ENCODE results near the gene BPIFB6. TPM values are rescaled to one million over a fixed set of nuclear protein-coding genes. Genes with fewer than 3 reads are reported as not detected.

BPIFB6 gene
- total and polyA plus RNA-seq, 10 of the 15 experiments (the other 5 are each of a cell fraction or from before 2014, with no cell fraction given): not detected

DNA sequence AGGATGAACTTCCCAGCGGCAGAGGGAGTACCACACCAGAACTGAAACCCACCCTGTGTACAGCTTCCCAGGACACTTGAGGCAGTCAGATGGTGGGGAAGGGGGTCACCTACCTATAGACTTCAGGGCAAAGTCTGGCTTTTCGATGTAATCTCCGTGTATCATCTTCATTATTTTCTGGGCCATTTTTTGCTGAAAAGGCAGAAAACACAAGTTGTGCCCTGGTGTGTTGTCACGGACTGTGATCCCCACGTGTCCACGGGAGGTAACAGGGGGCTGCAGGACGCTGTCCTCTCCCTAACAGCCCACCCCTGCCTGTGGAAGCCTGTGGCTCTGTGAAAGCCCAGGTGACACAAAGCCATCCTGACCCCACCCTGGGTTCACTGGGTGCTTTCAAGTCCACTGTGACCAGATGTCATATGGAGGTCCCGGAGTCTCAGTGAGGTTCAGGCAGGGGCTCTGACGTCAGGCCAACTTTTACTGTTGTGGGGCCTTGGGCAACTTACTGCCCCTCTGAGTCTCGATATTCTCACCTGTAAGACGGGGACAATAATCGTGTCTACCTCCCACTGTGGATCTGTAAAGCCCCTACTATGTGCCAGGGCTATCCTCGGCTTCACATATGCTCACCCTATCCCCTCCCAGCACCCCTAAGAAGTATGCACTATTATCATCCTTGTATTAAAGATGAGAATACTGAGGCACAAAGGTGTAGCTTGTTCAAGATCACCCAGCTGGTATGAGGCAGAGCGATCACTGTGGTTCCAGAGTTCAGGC lies 41.8 kb upstream of the BPIFB6 start:
- Histone ChIP-seq H3K4me1 (ENCODE audit: control insufficient read depth, insufficient read depth, low read length) (no peaks in the 10 kb centered on the region), H3K79me2 (ENCODE audit: control insufficient read depth, insufficient read depth, low read length) (no peaks in the 10 kb centered on the region), H3K4me3 (no peak overlapping the region), H2AFZ (ENCODE audit: control insufficient read depth, low read depth, low read length) (no peak overlapping the region), H3K27me3 (replicated peaks in 1 of 2; ENCODE audit: control insufficient read depth in 2 of 2, insufficient read depth in 2 of 2, low read length in 1 of 2) (no peaks in the 10 kb centered on the region; a peak in 2 of 4 replicates), H3K9me3 (replicated peaks; ENCODE audit: control insufficient read depth, insufficient read depth, low read length) (no peaks in the 10 kb centered on the region), H3K36me3 (ENCODE audit: control insufficient read depth in 2 of 2, insufficient read depth in 2 of 2, low read length in 1 of 2) (no peaks in the 10 kb centered on the region), H3K9ac (ENCODE audit: control insufficient read depth, insufficient read depth, low read length) (no peak overlapping the region), H3K4me2 (ENCODE audit: control insufficient read depth, insufficient read depth) (no peak overlapping the region), H3K27ac (ENCODE audit: control insufficient read depth, insufficient read depth) (no peak overlapping the region), H4K20me1 (ENCODE audit: control insufficient read depth, insufficient read depth) (no peaks in the 10 kb centered on the region)
- 64% methylated on average over 14 of the region's 14 CpGs for WGBS (ENCODE audit: insufficient coverage, insufficient replicate concordance, low lambda C conversion rate, missing lambda C conversion rate)
- ChIA-PET SMC1A (ENCODE audit: uncharacterized antibody, unreplicated experiment) (no interaction called here), POLR2A (no interaction called here), CTCF (interaction anchor here (0.6 kb wide), 1 partner anchor 137 kb away, joined by 4 read pairs; no protein-coding TSS in a partner anchor), RAD21 (ENCODE audit: unreplicated experiment) (no interaction called here)
- FAIRE-seq: no peak
- ATAC-seq: no peak
- in situ Hi-C loops (cut with MboI) (no loop called here), intact Hi-C loops (cut with micrococcal nuclease; ENCODE audit: unreplicated experiment) (no loop called here)
- DNase-seq (ENCODE audit: low read depth, low spot score): no peak
- TF ChIP-seq, protein P1, sequence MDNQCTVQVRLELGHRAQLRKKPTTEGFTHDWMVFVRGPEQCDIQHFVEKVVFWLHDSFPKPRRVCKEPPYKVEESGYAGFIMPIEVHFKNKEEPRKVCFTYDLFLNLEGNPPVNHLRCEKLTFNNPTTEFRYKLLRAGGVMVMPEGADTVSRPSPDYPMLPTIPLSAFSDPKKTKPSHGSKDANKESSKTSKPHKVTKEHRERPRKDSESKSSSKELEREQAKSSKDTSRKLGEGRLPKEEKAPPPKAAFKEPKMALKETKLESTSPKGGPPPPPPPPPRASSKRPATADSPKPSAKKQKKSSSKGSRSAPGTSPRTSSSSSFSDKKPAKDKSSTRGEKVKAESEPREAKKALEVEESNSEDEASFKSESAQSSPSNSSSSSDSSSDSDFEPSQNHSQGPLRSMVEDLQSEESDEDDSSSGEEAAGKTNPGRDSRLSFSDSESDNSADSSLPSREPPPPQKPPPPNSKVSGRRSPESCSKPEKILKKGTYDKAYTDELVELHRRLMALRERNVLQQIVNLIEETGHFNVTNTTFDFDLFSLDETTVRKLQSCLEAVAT (IDR thresholded peaks at IDR 0.05): no peak
- TF ChIP-seq, protein P2, sequence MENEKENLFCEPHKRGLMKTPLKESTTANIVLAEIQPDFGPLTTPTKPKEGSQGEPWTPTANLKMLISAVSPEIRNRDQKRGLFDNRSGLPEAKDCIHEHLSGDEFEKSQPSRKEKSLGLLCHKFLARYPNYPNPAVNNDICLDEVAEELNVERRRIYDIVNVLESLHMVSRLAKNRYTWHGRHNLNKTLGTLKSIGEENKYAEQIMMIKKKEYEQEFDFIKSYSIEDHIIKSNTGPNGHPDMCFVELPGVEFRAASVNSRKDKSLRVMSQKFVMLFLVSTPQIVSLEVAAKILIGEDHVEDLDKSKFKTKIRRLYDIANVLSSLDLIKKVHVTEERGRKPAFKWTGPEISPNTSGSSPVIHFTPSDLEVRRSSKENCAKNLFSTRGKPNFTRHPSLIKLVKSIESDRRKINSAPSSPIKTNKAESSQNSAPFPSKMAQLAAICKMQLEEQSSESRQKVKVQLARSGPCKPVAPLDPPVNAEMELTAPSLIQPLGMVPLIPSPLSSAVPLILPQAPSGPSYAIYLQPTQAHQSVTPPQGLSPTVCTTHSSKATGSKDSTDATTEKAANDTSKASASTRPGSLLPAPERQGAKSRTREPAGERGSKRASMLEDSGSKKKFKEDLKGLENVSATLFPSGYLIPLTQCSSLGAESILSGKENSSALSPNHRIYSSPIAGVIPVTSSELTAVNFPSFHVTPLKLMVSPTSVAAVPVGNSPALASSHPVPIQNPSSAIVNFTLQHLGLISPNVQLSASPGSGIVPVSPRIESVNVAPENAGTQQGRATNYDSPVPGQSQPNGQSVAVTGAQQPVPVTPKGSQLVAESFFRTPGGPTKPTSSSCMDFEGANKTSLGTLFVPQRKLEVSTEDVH (IDR thresholded peaks at IDR 0.05; ENCODE audit: low read depth, partially characterized antibody): no peak
- TF ChIP-seq DPF2 (IDR thresholded peaks at IDR 0.05): no peak
- TF ChIP-seq, protein P3, sequence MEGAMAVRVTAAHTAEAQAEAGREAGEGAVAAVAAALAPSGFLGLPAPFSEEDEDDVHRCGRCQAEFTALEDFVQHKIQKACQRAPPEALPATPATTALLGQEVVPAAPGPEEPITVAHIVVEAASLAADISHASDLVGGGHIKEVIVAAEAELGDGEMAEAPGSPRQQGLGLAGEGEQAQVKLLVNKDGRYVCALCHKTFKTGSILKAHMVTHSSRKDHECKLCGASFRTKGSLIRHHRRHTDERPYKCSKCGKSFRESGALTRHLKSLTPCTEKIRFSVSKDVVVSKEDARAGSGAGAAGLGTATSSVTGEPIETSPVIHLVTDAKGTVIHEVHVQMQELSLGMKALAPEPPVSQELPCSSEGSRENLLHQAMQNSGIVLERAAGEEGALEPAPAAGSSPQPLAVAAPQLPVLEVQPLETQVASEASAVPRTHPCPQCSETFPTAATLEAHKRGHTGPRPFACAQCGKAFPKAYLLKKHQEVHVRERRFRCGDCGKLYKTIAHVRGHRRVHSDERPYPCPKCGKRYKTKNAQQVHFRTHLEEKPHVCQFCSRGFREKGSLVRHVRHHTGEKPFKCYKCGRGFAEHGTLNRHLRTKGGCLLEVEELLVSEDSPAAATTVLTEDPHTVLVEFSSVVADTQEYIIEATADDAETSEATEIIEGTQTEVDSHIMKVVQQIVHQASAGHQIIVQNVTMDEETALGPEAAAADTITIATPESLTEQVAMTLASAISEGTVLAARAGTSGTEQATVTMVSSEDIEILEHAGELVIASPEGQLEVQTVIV (IDR thresholded peaks at IDR 0.05; ENCODE audit: borderline replicate concordance, partially characterized antibody): no peak
- TF ChIP-seq FOXK2 (IDR thresholded peaks at IDR 0.05): no peak
- no TSS peak for BruUV-seq (replicated peaks)

All from GM12878 (cell line).